HEK293 (cell line): ENCODE results near the gene DDX24.

Source experiments
- CTCF ChIA-PET: fragments of 350-600 bp; formaldehyde crosslinking; extraction: SDS; loops from one replicate; lab custom pipeline; 2021; ENCODE audit warnings: antibody characterized with exemption; lab: Yijun Ruan, JAX
- POLR2A ChIA-PET: fragments of 300-600 bp; formaldehyde crosslinking; extraction: SDS; loops from one replicate; lab custom pipeline; 2020; ENCODE audit warnings: antibody characterized with exemption, inconsistent platforms; lab: Yijun Ruan, JAX
- H3K27ac ChIP-seq: fragments of 200-500 bp; sonication (Bioruptor generic); 2 replicates; pipeline ENCODE4 v1.5.1; 2014; ENCODE audit warnings: low read depth, low read length, control low read depth, inconsistent platforms; ENCODE audit errors: extremely low read depth
- H3K36me3 ChIP-seq, 2 experiments: fragments of 200-500 bp in 1 of 2; sonication (Bioruptor generic) in 1 of 2; 1 replicate in 1 of 2; 2 replicates in 1 of 2; pipeline ENCODE4 v1.5.1; 2014 to 2017; ENCODE audit warnings: inconsistent platforms in 2 of 2, low read length in 2 of 2; ENCODE audit not compliant: control insufficient read depth in 2 of 2, insufficient read depth in 1 of 2
- H3K4me1 ChIP-seq: fragments of 200-500 bp; sonication (Bioruptor generic); 2 replicates; pipeline ENCODE4 v1.5.1; 2014; ENCODE audit warnings: mild to moderate bottlenecking, low read length, inconsistent platforms; ENCODE audit not compliant: control insufficient read depth, insufficient read depth
- H3K4me3 ChIP-seq: 2 replicates; pipeline ENCODE4 v1.5.1; 2011; ENCODE audit warnings: low read depth, mild to moderate bottlenecking, control low read depth, low read length, moderate library complexity
- H3K9me3 ChIP-seq: fragments of 200-500 bp; sonication (Bioruptor generic); 2 replicates; pipeline ENCODE4 v1.5.1; 2014; ENCODE audit warnings: low read depth, low read length, inconsistent platforms; ENCODE audit not compliant: control insufficient read depth, insufficient read depth
- FEZF1 ChIP-seq: fragments of 450-650 bp; formaldehyde crosslinking; IDR thresholded peaks from 2 replicates; pipeline ENCODE4 v1.5.1; 2016; ENCODE audit warnings: missing biosample characterization, missing genetic modification characterization
- GFI1B ChIP-seq: fragments of 450-650 bp; formaldehyde crosslinking; IDR thresholded peaks from 2 replicates; pipeline ENCODE4 v1.5.1; 2016; ENCODE audit warnings: missing biosample characterization, missing genetic modification characterization
- MYNN ChIP-seq: fragments of 450-650 bp; formaldehyde crosslinking; IDR thresholded peaks from 2 replicates; pipeline ENCODE4 v1.5.1; 2016; ENCODE audit warnings: missing biosample characterization, missing genetic modification characterization, borderline replicate concordance
- PRDM2 ChIP-seq: fragments of 450-650 bp; formaldehyde crosslinking; IDR thresholded peaks from 2 replicates; pipeline ENCODE4 v1.5.1; 2016; ENCODE audit warnings: missing biosample characterization, missing genetic modification characterization, borderline replicate concordance
- YY1 ChIP-seq: fragments of 450-650 bp; formaldehyde crosslinking; IDR thresholded peaks from 2 replicates; pipeline ENCODE4 v1.5.1; 2018; ENCODE audit warnings: missing biosample characterization, missing genetic modification characterization
- ZBTB1 ChIP-seq: fragments of 450-650 bp; formaldehyde crosslinking; IDR thresholded peaks from 2 replicates; pipeline ENCODE4 v1.5.1; 2016; ENCODE audit warnings: missing biosample characterization, missing genetic modification characterization
- ZBTB17 ChIP-seq: fragments of 450-650 bp; formaldehyde crosslinking; IDR thresholded peaks from 2 replicates; pipeline ENCODE4 v1.5.1; 2016; ENCODE audit warnings: missing biosample characterization, missing genetic modification characterization
- ZBTB8A ChIP-seq: fragments of 450-650 bp; formaldehyde crosslinking; IDR thresholded peaks from 2 replicates; pipeline ENCODE4 v1.5.1; 2016; ENCODE audit warnings: missing biosample characterization, missing genetic modification characterization
- ZNF214 ChIP-seq: fragments of 450-650 bp; formaldehyde crosslinking; IDR thresholded peaks from 2 replicates; pipeline ENCODE4 v1.5.1; 2017; ENCODE audit warnings: missing biosample characterization, mild to moderate bottlenecking, missing genetic modification characterization, borderline replicate concordance
- ZNF274 ChIP-seq, 2 experiments: fragments of 200-500 bp in 1 of 2; fragments of 450-650 bp in 1 of 2; sonication (Bioruptor generic) in 1 of 2; formaldehyde crosslinking in 1 of 2; IDR thresholded peaks; 2 replicates each; pipeline versions ENCODE4 v1.5.1 to v1.6.1; 2014 to 2016; ENCODE audit warnings: borderline replicate concordance in 1 of 2, inconsistent platforms in 1 of 2, low read length in 1 of 2, missing biosample characterization in 1 of 2, missing genetic modification characterization in 1 of 2
- ZNF433 ChIP-seq: fragments of 450-650 bp; formaldehyde crosslinking; IDR thresholded peaks from 2 replicates; pipeline ENCODE4 v1.5.1; 2016; ENCODE audit warnings: missing biosample characterization, missing genetic modification characterization, low read depth
- ZNF473 ChIP-seq: fragments of 450-650 bp; formaldehyde crosslinking; IDR thresholded peaks from 2 replicates; pipeline ENCODE4 v1.5.1; 2017; ENCODE audit warnings: missing biosample characterization, missing genetic modification characterization
- ZNF510 ChIP-seq: fragments of 450-650 bp; formaldehyde crosslinking; IDR thresholded peaks from 2 replicates; pipeline ENCODE4 v1.5.1; 2018; ENCODE audit warnings: mild to moderate bottlenecking, missing genetic modification characterization, missing biosample characterization; ENCODE audit not compliant: insufficient replicate concordance
- ZNF549 ChIP-seq: fragments of 450-650 bp; IDR thresholded peaks from 2 replicates; pipeline ENCODE4 v1.5.1; 2018; ENCODE audit warnings: missing biosample characterization, missing genetic modification characterization, mild to moderate bottlenecking, inconsistent platforms, moderate library complexity
- ZNF654 ChIP-seq: fragments of 450-650 bp; formaldehyde crosslinking; IDR thresholded peaks from 2 replicates; pipeline ENCODE4 v1.5.1; 2016; ENCODE audit warnings: low read depth, missing biosample characterization, missing genetic modification characterization
- TF ChIP-seq, protein P1 (sequence below): fragments of 450-650 bp; formaldehyde crosslinking; IDR thresholded peaks from 2 replicates; pipeline ENCODE4 v1.5.0; 2017; ENCODE audit warnings: missing biosample characterization, missing genetic modification characterization, borderline replicate concordance
- TF ChIP-seq, protein P2 (sequence below): fragments of 450-650 bp; formaldehyde crosslinking; IDR thresholded peaks from 2 replicates; pipeline ENCODE4 v1.5.1; 2016; ENCODE audit warnings: missing biosample characterization, missing genetic modification characterization

DDX24 gene

DNA sequence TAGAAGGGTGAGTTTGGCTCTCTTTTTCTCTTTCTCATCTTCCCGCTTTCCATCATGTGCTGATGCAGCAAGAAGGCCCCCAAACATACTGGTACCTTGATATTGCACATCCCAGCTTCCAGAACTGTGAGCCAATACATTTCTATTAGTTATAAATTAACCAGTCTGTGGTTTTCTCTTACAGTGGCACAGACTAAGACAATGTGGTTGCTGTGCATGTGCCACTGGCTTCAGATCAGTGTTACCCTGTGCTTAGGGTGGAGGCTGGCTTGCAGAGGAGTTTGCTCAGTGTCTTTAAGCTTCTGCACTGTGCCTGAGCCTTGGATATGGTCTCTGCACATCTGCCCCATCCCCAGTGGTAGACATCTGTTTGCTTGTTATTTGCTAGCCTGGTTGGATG is 42.9 kb upstream of the DDX24 start:
- Histone ChIP-seq H3K4me1 (no peaks in the 10 kb centered on the region), H3K36me3 (no peaks in the 10 kb centered on the region), H3K9me3 (no peaks in the 10 kb centered on the region)
- ChIA-PET CTCF (interaction anchor here (0.6 to 0.7 kb wide), 2 partner anchors 18 to 102 kb away, joined by 3 read pairs; no protein-coding TSS in a partner anchor), POLR2A (no interaction called here)
- TF ChIP-seq ZNF654 (no peak), ZNF214 (tag by site-specific recombination) (no peak), ZNF510 (tag by site-specific recombination) (no peak), ZBTB17 (no peak), ZNF433 (no peak)
- TF ChIP-seq, all 188 proteins: peak for 0
- H3K4me3 ChIP-seq, result no peak overlapping the region
- no peak overlapping the region for H3K27ac ChIP-seq

GRCh38 chr14:94123296-94123695 is 42.3 kb upstream of the DDX24 start:
- TF ChIP-seq PRDM2, result no peak
- TF ChIP-seq ZNF473 (tag by site-specific recombination), result no peak
- TF ChIP-seq ZNF433, result no peak
- TF ChIP-seq ZBTB1 (tag by site-specific recombination), result no peak
- TF ChIP-seq GFI1B (tag by site-specific recombination), result no peak
- no peak for TF ChIP-seq MYNN
- TF ChIP-seq YY1 (tag by site-specific recombination), result no peak
- no peak for TF ChIP-seq FEZF1 (tag by site-specific recombination)
- no peak for TF ChIP-seq ZBTB8A
- TF ChIP-seq, protein P1, sequence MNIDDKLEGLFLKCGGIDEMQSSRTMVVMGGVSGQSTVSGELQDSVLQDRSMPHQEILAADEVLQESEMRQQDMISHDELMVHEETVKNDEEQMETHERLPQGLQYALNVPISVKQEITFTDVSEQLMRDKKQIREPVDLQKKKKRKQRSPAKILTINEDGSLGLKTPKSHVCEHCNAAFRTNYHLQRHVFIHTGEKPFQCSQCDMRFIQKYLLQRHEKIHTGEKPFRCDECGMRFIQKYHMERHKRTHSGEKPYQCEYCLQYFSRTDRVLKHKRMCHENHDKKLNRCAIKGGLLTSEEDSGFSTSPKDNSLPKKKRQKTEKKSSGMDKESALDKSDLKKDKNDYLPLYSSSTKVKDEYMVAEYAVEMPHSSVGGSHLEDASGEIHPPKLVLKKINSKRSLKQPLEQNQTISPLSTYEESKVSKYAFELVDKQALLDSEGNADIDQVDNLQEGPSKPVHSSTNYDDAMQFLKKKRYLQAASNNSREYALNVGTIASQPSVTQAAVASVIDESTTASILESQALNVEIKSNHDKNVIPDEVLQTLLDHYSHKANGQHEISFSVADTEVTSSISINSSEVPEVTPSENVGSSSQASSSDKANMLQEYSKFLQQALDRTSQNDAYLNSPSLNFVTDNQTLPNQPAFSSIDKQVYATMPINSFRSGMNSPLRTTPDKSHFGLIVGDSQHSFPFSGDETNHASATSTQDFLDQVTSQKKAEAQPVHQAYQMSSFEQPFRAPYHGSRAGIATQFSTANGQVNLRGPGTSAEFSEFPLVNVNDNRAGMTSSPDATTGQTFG, result no peak
- no peak for TF ChIP-seq ZNF654
- no peak for TF ChIP-seq ZNF549
- TF ChIP-seq ZNF274 (IDR thresholded peaks at IDR 0.05; ENCODE audit: low read length), result no peak
- TF ChIP-seq ZNF274 (tag by site-specific recombination; IDR thresholded peaks at IDR 0.05; ENCODE audit: borderline replicate concordance), result no peak
- TF ChIP-seq, protein P2, sequence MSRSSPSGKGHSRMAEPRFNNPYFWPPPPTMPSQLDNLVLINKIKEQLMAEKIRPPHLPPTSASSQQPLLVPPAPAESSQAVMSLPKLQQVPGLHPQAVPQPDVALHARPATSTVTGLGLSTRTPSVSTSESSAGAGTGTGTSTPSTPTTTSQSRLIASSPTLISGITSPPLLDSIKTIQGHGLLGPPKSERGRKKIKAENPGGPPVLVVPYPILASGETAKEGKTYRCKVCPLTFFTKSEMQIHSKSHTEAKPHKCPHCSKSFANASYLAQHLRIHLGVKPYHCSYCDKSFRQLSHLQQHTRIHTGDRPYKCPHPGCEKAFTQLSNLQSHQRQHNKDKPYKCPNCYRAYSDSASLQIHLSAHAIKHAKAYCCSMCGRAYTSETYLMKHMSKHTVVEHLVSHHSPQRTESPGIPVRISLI (tag by site-specific recombination), result no peak
- Histone ChIP-seq H3K4me1 (no peaks in the 10 kb centered on the region), H3K4me3 (no peak overlapping the region), H3K9me3 (no peaks in the 10 kb centered on the region), H3K27ac (no peak overlapping the region), H3K36me3 (no peaks in the 10 kb centered on the region)
- ChIA-PET CTCF (no interaction called here), POLR2A (no interaction called here)
